ENCODE measurements around the gene GRK5. TPM values are rescaled to one million over a fixed set of nuclear protein-coding genes. Genes with fewer than 3 reads are reported as not detected.

Gene GRK5
- total RNA-seq, 1 donor from 2014 or later = 43.2 TPM

GRCh38 chr10:119348106-119348505 is 140.7 kb downstream of the GRK5 start:
- no peak for TF ChIP-seq CTCF (IDR thresholded peaks at IDR 0.05)
- no peaks in the 10 kb centered on the region for H3K9me3 Mint-ChIP-seq (ENCODE audit: unreplicated experiment)
- no peak overlapping the region for H3K27ac Mint-ChIP-seq (ENCODE audit: unreplicated experiment)
- H3K27me3 Mint-ChIP-seq (ENCODE audit: unreplicated experiment) = no peaks in the 10 kb centered on the region
- no peak overlapping the region for H3K4me3 Mint-ChIP-seq (ENCODE audit: unreplicated experiment)
- H3K4me1 Mint-ChIP-seq (ENCODE audit: unreplicated experiment) = peaks cover 13% of the 10 kb centered on the region
- DNase-seq (ENCODE audit: extremely low spot score, unreplicated experiment) = no peak
- peaks cover 36% of the 10 kb centered on the region for H3K36me3 Mint-ChIP-seq (ENCODE audit: unreplicated experiment)

GRCh38 chr10:119348516-119349240 is 141.3 kb downstream of the GRK5 start:
- TF ChIP-seq CTCF (IDR thresholded peaks at IDR 0.05) = no peak
- no peak for DNase-seq (ENCODE audit: extremely low spot score, unreplicated experiment)
- peaks cover 13% of the 10 kb centered on the region for H3K4me1 Mint-ChIP-seq (ENCODE audit: unreplicated experiment)
- H3K36me3 Mint-ChIP-seq (ENCODE audit: unreplicated experiment) = peaks cover 31% of the 10 kb centered on the region
- H3K4me3 Mint-ChIP-seq (ENCODE audit: unreplicated experiment) = no peak overlapping the region
- H3K9me3 Mint-ChIP-seq (ENCODE audit: unreplicated experiment) = no peaks in the 10 kb centered on the region
- no peak overlapping the region for H3K27ac Mint-ChIP-seq (ENCODE audit: unreplicated experiment)
- no peaks in the 10 kb centered on the region for H3K27me3 Mint-ChIP-seq (ENCODE audit: unreplicated experiment)

- H3K27ac Mint-ChIP-seq (ENCODE audit: unreplicated experiment) = no peak overlapping the region
- H3K9me3 Mint-ChIP-seq (ENCODE audit: unreplicated experiment) = no peaks in the 10 kb centered on the region
- H3K36me3 Mint-ChIP-seq (ENCODE audit: unreplicated experiment) = peaks cover 27% of the 10 kb centered on the region
- no peak overlapping the region for H3K4me3 Mint-ChIP-seq (ENCODE audit: unreplicated experiment)
- DNase-seq (ENCODE audit: extremely low spot score, unreplicated experiment) = no peak
- no peak for TF ChIP-seq CTCF (IDR thresholded peaks at IDR 0.05)
- H3K4me1 Mint-ChIP-seq (ENCODE audit: unreplicated experiment) = peaks cover 13% of the 10 kb centered on the region
- no peaks in the 10 kb centered on the region for H3K27me3 Mint-ChIP-seq (ENCODE audit: unreplicated experiment)
Measured at GRCh38 chr10:119349341-119349740, 142.0 kb downstream of the GRK5 start.

- Mint-ChIP-seq H3K9me3 (ENCODE audit: unreplicated experiment) (no peaks in the 10 kb centered on the region), H3K27me3 (ENCODE audit: unreplicated experiment) (no peaks in the 10 kb centered on the region), H3K36me3 (ENCODE audit: unreplicated experiment) (peaks cover 25% of the 10 kb centered on the region), H3K4me3 (ENCODE audit: unreplicated experiment) (no peak overlapping the region), H3K27ac (ENCODE audit: unreplicated experiment) (no peak overlapping the region), H3K4me1 (ENCODE audit: unreplicated experiment) (peaks cover 13% of the 10 kb centered on the region)
- TF ChIP-seq CTCF (IDR thresholded peaks at IDR 0.05) = no peak
- DNase-seq (ENCODE audit: extremely low spot score, unreplicated experiment) = no peak
Measured at GRCh38 chr10:119349937-119350501, 142.6 kb downstream of the GRK5 start.

- Mint-ChIP-seq H3K4me1 (ENCODE audit: unreplicated experiment) (peaks cover 13% of the 10 kb centered on the region), H3K9me3 (ENCODE audit: unreplicated experiment) (no peaks in the 10 kb centered on the region), H3K27me3 (ENCODE audit: unreplicated experiment) (no peaks in the 10 kb centered on the region), H3K36me3 (ENCODE audit: unreplicated experiment) (peaks cover 25% of the 10 kb centered on the region), H3K4me3 (ENCODE audit: unreplicated experiment) (no peak overlapping the region), H3K27ac (ENCODE audit: unreplicated experiment) (no peak overlapping the region)
- DNase-seq (ENCODE audit: extremely low spot score, unreplicated experiment) = no peak
- TF ChIP-seq CTCF (IDR thresholded peaks at IDR 0.05) = no peak
Measured at GRCh38 chr10:119350502-119351097, 143.2 kb downstream of the GRK5 start.
